OCI-LY7 (cell line): Measurements from ENCODE around the gene WDR49. TPM values are rescaled to one million over a fixed set of nuclear protein-coding genes. Genes with fewer than 3 reads are reported as not detected.

Experiments
- Bru-seq: library from RNA; stranded (reverse); fragments of 400-500 nt; gene quantifications from one replicate; lab custom pipeline; 2021; lab: Mats Ljungman, UMichigan
- BruChase-seq, 2 experiments: library from RNA; stranded (reverse); fragments of 400-500 nt; gene quantifications; one replicate each; lab custom pipeline; 2021; lab: Mats Ljungman, UMichigan
- BruUV-seq: library from RNA; stranded (reverse); fragments of 400-500 nt; replicated peaks from 2 replicates; lab custom pipeline; 2021; lab: Mats Ljungman, UMichigan
- CTCF ChIA-PET: fragments of 300-600 bp; sonication (Branson Sonifier 250); formaldehyde crosslinking; loops from one replicate; lab custom pipeline; 2022; ENCODE audit warnings: antibody characterized with exemption; ENCODE audit not compliant: unreplicated experiment; lab: Charles Lee
- POLR2A ChIA-PET: fragments of 300-600 bp; sonication (Branson Sonifier 250); formaldehyde crosslinking; loops from one replicate; lab custom pipeline; 2022; ENCODE audit warnings: antibody characterized with exemption; lab: Charles Lee
- DNase-seq: peaks from one replicate; pipeline ENCODE4 v3.0.0-alpha.2; 2015; ENCODE audit warnings: low spot score
- H2AFZ ChIP-seq: fragments of 200-600 bp; sonication (generic), shearing (Covaris generic); 2 replicates; pipeline ENCODE4 v1.6.1; 2014; ENCODE audit warnings: mild to moderate bottlenecking, antibody characterized with exemption, low read length, moderate library complexity
- H3K27ac ChIP-seq: fragments of 200-600 bp; sonication (generic); 2 replicates; pipeline ENCODE4 v1.5.1; 2014; ENCODE audit warnings: mixed run types, low read depth, mild to moderate bottlenecking, moderate library complexity, low read length, inconsistent platforms; ENCODE audit not compliant: poor library complexity, severe bottlenecking
- H3K36me3 ChIP-seq: fragments of 200-600 bp; sonication (generic); 2 replicates; pipeline ENCODE4 v1.6.1; 2014; ENCODE audit warnings: mild to moderate bottlenecking, antibody characterized with exemption, low read length, moderate library complexity, mixed read lengths; ENCODE audit not compliant: insufficient read depth
- H3K4me1 ChIP-seq: fragments of 200-600 bp; sonication (generic); 2 replicates; pipeline ENCODE4 v1.5.1; 2014; ENCODE audit warnings: mild to moderate bottlenecking, low read length; ENCODE audit not compliant: insufficient read depth, poor library complexity, severe bottlenecking
- H3K4me2 ChIP-seq: fragments of 200-600 bp; sonication (generic); 2 replicates; pipeline ENCODE4 v1.6.1; 2014; ENCODE audit warnings: mild to moderate bottlenecking, low read length
- H3K4me3 ChIP-seq: fragments of 200-600 bp; sonication (generic); 2 replicates; pipeline ENCODE4 v1.5.1; 2014; ENCODE audit warnings: mild to moderate bottlenecking, low read depth, low read length; ENCODE audit not compliant: poor library complexity, severe bottlenecking
- H3K79me2 ChIP-seq: fragments of 200-600 bp; sonication (generic); 2 replicates; pipeline ENCODE4 v1.6.1; 2016; ENCODE audit warnings: low read depth, mild to moderate bottlenecking, low read length, moderate library complexity, mixed read lengths; ENCODE audit not compliant: insufficient read depth
- H3K9me2 ChIP-seq: fragments of 200-600 bp; sonication (generic); 2 replicates; pipeline ENCODE4 v1.6.1; 2016; ENCODE audit warnings: mild to moderate bottlenecking, low read length, mixed read lengths; ENCODE audit not compliant: insufficient read depth
- H3K9me3 ChIP-seq: fragments of 200-600 bp; sonication (generic); 2 replicates; pipeline ENCODE4 v1.6.1; 2014; ENCODE audit warnings: mild to moderate bottlenecking, mixed run types, low read length, mixed read lengths
- H4K20me1 ChIP-seq: fragments of 200-600 bp; sonication (generic); 2 replicates; pipeline ENCODE4 v1.6.1; 2014; ENCODE audit warnings: mild to moderate bottlenecking, antibody characterized with exemption, low read length, moderate library complexity, mixed read lengths; ENCODE audit not compliant: insufficient read depth
- CTCF ChIP-seq: fragments of 200-600 bp; sonication (generic); conservative IDR thresholded peaks from 2 replicates; pipeline ENCODE4 v1.5.1; 2014; ENCODE audit warnings: mild to moderate bottlenecking, antibody characterized with exemption, low read length, moderate library complexity, mixed read lengths
- EZH2phosphoT487 ChIP-seq: fragments of 200-600 bp; sonication (generic); IDR thresholded peaks from 2 replicates; pipeline ENCODE4 v1.6.1; 2018; ENCODE audit warnings: low read depth, borderline replicate concordance, mild to moderate bottlenecking, mixed run types, antibody characterized with exemption, low read length, moderate library complexity, mixed read lengths
- intact Hi-C: fragments of 100-400 bp; cut with micrococcal nuclease; formaldehyde crosslinking; loops from one replicate; pipeline ENCODE4 v1.10.0; 2022; ENCODE audit not compliant: unreplicated experiment
- long read RNA-seq: library from polyadenylated mRNA; stranded (forward); transcript quantifications from one replicate; pipeline ENCODE4 v2.0.0, GENCODE V29; 2022
- total RNA-seq, 2 experiments: library from RNA; depleted of rRNA in 1 of 2; stranded (reverse); fragments of >200 nt in 1 of 2; shearing (Covaris generic) in 1 of 2; gene quantifications; 2 replicates each; pipeline ENCODE4 v1.2.3, GENCODE V29; 2014 to 2022

WDR49 gene
- total RNA-seq (2014; rRNA removed; shearing (Covaris generic)) = 0.36 TPM in 1 of 2 replicates, not detected in the other
- total RNA-seq (2022) = not detected in 2 replicates
- Bru-seq, nascent RNA = percentile 13 among the genes with signal in this experiment
- BruChase-seq, experiment 1, labeled RNA remaining after a 6-hour chase = percentile 14 among the genes with signal in this experiment
- BruChase-seq, experiment 2, labeled RNA remaining after a 2-hour chase = percentile 23 among the genes with signal in this experiment
- long read RNA-seq = 0 reads

- no peaks in the 10 kb centered on the region for H3K9me3 ChIP-seq
- ChIA-PET CTCF (no interaction called here), POLR2A (interaction anchor here (0.6 to 1.2 kb wide), 7 partner anchors 15 to 954 kb away, joined by 3 to 6 read pairs (median 4); no protein-coding TSS in a partner anchor)
- H3K27ac ChIP-seq = no peak within 1 kb of the TSS
- no peaks in the 10 kb centered on the region for H3K36me3 ChIP-seq
- H2AFZ ChIP-seq = peak within 1 kb of the TSS; percentile 76
- H3K4me2 ChIP-seq = peak within 1 kb of the TSS; percentile 32; the same call in 1 of the 2 replicates
- H3K4me3 ChIP-seq = no peak within 1 kb of the TSS
- H3K79me2 ChIP-seq = no peaks in the 10 kb centered on the region
- peak; percentile 31 for DNase-seq
- TF ChIP-seq CTCF (no peak), EZH2phosphoT487 (no peak)
- no peaks in the 10 kb centered on the region for H3K9me2 ChIP-seq
- no peaks in the 10 kb centered on the region for H4K20me1 ChIP-seq
- BruUV-seq = no TSS peak
- intact Hi-C loops = no loop called here
- peaks cover 20% of the 10 kb centered on the region for H3K4me1 ChIP-seq
Measured at GRCh38 chr3:167653760-167654159, at the start of gene WDR49. WDR49 (minus strand) TSS chr3:167653942; CDS start chr3:167653425, 517 bp downstream.

GRCh38 chr3:167700926-167701325, 47.2 kb upstream of the WDR49 start:
- POLR2A ChIA-PET = interaction anchor here (0.5 to 2.1 kb wide), 2 partner anchors 11 to 25 kb away, joined by 3 to 7 read pairs; no protein-coding TSS in a partner anchor
- Histone ChIP-seq H3K4me2 (no peak overlapping the region), H3K9me2 (no peaks in the 10 kb centered on the region), H3K36me3 (peaks cover 91% of the 10 kb centered on the region), H3K27ac (no peak overlapping the region), H3K9me3 (no peaks in the 10 kb centered on the region), H4K20me1 (no peaks in the 10 kb centered on the region), H3K79me2 (peaks cover 15% of the 10 kb centered on the region; the same call in 1 of the 2 replicates), H2AFZ (no peak overlapping the region), H3K4me1 (no peaks in the 10 kb centered on the region), H3K4me3 (no peak overlapping the region)
- DNase-seq = no peak
- TF ChIP-seq EZH2phosphoT487 = no peak
- no peak for TF ChIP-seq CTCF
- CTCF ChIA-PET = no interaction called here
- BruUV-seq = no TSS peak
- intact Hi-C loops = no loop called here

DNA sequence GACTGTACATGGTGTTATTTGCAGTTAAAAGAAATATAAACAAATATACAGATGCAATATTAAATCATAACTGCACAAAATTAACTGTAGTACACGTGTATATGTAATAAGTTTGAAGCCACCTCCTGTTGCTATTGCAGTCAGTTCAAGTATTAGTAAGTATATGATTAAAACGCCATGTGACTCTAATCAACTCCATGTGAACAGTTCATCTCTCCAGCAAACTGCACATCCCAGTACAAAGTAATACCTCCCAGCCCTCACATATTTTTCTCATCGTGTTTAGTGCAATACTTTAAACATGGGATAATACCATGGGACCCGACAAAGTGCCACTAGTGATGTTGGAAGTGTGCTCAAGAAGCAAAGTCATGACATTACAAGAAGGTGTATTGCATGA, 46.3 kb upstream of the WDR49 start:
- peaks cover 91% of the 10 kb centered on the region for H3K36me3 ChIP-seq
- DNase-seq = no peak

More for the DNA sequence above, 46.3 kb upstream of the WDR49 start:
- Histone ChIP-seq H3K4me1 (no peaks in the 10 kb centered on the region), H3K27ac (no peak overlapping the region), H3K79me2 (peaks cover 9% of the 10 kb centered on the region; the same call in 1 of the 2 replicates), H2AFZ (no peak overlapping the region), H3K9me2 (no peaks in the 10 kb centered on the region), H3K9me3 (no peaks in the 10 kb centered on the region), H3K4me2 (no peak overlapping the region), H4K20me1 (no peaks in the 10 kb centered on the region), H3K4me3 (no peak overlapping the region)
- ChIA-PET CTCF (no interaction called here), POLR2A (no interaction called here)
- BruUV-seq = no TSS peak
- TF ChIP-seq CTCF (no peak), EZH2phosphoT487 (no peak)
- intact Hi-C loops = no loop called here
